Panc1 (cell line): ENCODE results near the gene MTHFSD. TPM values are rescaled to one million over a fixed set of nuclear protein-coding genes. Genes with fewer than 3 reads are reported as not detected.

Experiments used
- ATAC-seq: fragments of 200-7000 bp; cut with Tn5 transposase; 2 replicates; pipeline ENCODE4 v1.9.1; 2020; ENCODE audit warnings: mild to moderate bottlenecking, moderate library complexity
- BruUV-seq: library from RNA; stranded (reverse); fragments of 400-500 nt; replicated peaks from 2 replicates; lab custom pipeline; 2021; lab: Mats Ljungman, UMichigan
- CTCF ChIA-PET: fragments of 300-600 bp; sonication (Branson Sonifier 250); formaldehyde crosslinking; loops from one replicate; lab custom pipeline; 2022; ENCODE audit warnings: antibody characterized with exemption; lab: Charles Lee
- POLR2A ChIA-PET: fragments of 300-600 bp; sonication (Branson Sonifier 250); formaldehyde crosslinking; loops from one replicate; lab custom pipeline; 2022; ENCODE audit warnings: antibody characterized with exemption; lab: Charles Lee
- DNase-seq: peaks from one replicate; pipeline ENCODE4 v3.0.0-alpha.2; 2010; ENCODE audit warnings: low read depth, low spot score
- H3K27ac ChIP-seq: 2 replicates; pipeline ENCODE4 v1.5.1; 2011; ENCODE audit warnings: mild to moderate bottlenecking, low read length, inconsistent platforms
- H3K27me3 ChIP-seq: fragments of 200-500 bp; sonication (Bioruptor generic); 2 replicates; pipeline ENCODE4 v1.6.0; 2014; ENCODE audit warnings: low read length, inconsistent platforms; ENCODE audit not compliant: control insufficient read depth, insufficient read depth
- H3K36me3 ChIP-seq: fragments of 200-500 bp; sonication (Bioruptor generic); 2 replicates; pipeline ENCODE4 v1.5.1; 2014; ENCODE audit warnings: inconsistent platforms, mild to moderate bottlenecking, low read length, moderate library complexity; ENCODE audit not compliant: control insufficient read depth, insufficient read depth
- H3K4me1 ChIP-seq: 2 replicates; pipeline ENCODE4 v1.5.1; 2011; ENCODE audit warnings: inconsistent platforms, mild to moderate bottlenecking, low read length, moderate library complexity; ENCODE audit not compliant: control insufficient read depth, insufficient read depth
- H3K4me3 ChIP-seq, 2 experiments: 2 replicates each; pipeline ENCODE4 v1.5.1; 2011 to 2012; ENCODE audit warnings: low read depth in 2 of 2, low read length in 2 of 2, mild to moderate bottlenecking in 2 of 2, inconsistent platforms in 1 of 2, moderate library complexity in 1 of 2
- H3K9me3 ChIP-seq: fragments of 200-500 bp; sonication (Bioruptor generic); 2 replicates; pipeline ENCODE4 v1.5.1; 2014; ENCODE audit warnings: low read depth, mild to moderate bottlenecking, inconsistent platforms, low read length, moderate library complexity; ENCODE audit not compliant: control insufficient read depth, insufficient read depth
- POLR2AphosphoS5 ChIP-seq: IDR thresholded peaks from 2 replicates; pipeline ENCODE4 v1.6.1; 2012; ENCODE audit warnings: mild to moderate bottlenecking, low read depth, low read length, moderate library complexity
- SIN3A ChIP-seq: IDR thresholded peaks from 2 replicates; pipeline ENCODE4 v1.6.1; 2012; ENCODE audit warnings: low read depth, mild to moderate bottlenecking, low read length, moderate library complexity, borderline replicate concordance; ENCODE audit not compliant: insufficient read depth
- TCF7L2 ChIP-seq: IDR thresholded peaks from 2 replicates; pipeline ENCODE4 v1.6.1; 2011; ENCODE audit warnings: mild to moderate bottlenecking, low read depth, low read length, inconsistent platforms
- in situ Hi-C: cut with HindIII; loops from 2 replicates; pipeline ENCODE4 v1.10.0; 2016; ENCODE audit warnings: low sequenced_read_pairs, low pct_unique_long_range_greater_than_20kb
- intact Hi-C: fragments of 100-400 bp; cut with micrococcal nuclease; formaldehyde crosslinking; loops from one replicate; pipeline ENCODE4 v1.10.0; 2022; ENCODE audit not compliant: unreplicated experiment
- total RNA-seq: library from RNA; stranded (reverse); gene quantifications from one replicate; pipeline ENCODE4 v1.2.1, GENCODE V29; 2021; ENCODE audit not compliant: unreplicated experiment
- TF ChIP-seq, protein P1 (sequence below): fragments of 450-650 bp; IDR thresholded peaks from 2 replicates; pipeline ENCODE4 v1.5.1; 2017; ENCODE audit warnings: mild to moderate bottlenecking
- TF ChIP-seq, protein P2 (sequence below), 2 experiments: IDR thresholded peaks; 2 replicates each; pipeline ENCODE4 v1.6.1; 2011 to 2012; ENCODE audit warnings: low read depth in 2 of 2, control low read depth in 1 of 2, low read length in 1 of 2, mild to moderate bottlenecking in 1 of 2, moderate library complexity in 1 of 2; ENCODE audit not compliant: insufficient read depth in 1 of 2

MTHFSD gene
- total RNA-seq, 1 experiment from 2014 or later, result 16.5 TPM

DNA sequence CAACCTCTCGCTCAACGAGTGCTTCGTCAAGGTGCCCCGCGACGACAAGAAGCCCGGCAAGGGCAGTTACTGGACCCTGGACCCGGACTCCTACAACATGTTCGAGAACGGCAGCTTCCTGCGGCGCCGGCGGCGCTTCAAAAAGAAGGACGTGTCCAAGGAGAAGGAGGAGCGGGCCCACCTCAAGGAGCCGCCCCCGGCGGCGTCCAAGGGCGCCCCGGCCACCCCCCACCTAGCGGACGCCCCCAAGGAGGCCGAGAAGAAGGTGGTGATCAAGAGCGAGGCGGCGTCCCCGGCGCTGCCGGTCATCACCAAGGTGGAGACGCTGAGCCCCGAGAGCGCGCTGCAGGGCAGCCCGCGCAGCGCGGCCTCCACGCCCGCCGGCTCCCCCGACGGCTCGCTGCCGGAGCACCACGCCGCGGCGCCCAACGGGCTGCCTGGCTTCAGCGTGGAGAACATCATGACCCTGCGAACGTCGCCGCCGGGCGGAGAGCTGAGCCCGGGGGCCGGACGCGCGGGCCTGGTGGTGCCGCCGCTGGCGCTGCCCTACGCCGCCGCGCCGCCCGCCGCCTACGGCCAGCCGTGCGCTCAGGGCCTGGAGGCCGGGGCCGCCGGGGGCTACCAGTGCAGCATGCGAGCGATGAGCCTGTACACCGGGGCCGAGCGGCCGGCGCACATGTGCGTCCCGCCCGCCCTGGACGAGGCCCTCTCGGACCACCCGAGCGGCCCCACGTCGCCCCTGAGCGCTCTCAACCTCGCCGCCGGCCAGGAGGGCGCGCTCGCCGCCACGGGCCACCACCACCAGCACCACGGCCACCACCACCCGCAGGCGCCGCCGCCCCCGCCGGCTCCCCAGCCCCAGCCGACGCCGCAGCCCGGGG lies 12.9 kb upstream of the MTHFSD start:
- H3K4me1 ChIP-seq, result peaks cover 31% of the 10 kb centered on the region
- POLR2A ChIA-PET, result no interaction called here
- DNase-seq, result no peak
- peak; percentile 29 for ATAC-seq
- no peaks in the 10 kb centered on the region; the same call in 1 of the 2 replicates for H3K36me3 ChIP-seq
- intact Hi-C loops, result no loop called here
- BruUV-seq, result no TSS peak
- no peak for TF ChIP-seq POLR2AphosphoS5
- peak; percentile 91 for TF ChIP-seq TCF7L2
- TF ChIP-seq, protein P1, sequence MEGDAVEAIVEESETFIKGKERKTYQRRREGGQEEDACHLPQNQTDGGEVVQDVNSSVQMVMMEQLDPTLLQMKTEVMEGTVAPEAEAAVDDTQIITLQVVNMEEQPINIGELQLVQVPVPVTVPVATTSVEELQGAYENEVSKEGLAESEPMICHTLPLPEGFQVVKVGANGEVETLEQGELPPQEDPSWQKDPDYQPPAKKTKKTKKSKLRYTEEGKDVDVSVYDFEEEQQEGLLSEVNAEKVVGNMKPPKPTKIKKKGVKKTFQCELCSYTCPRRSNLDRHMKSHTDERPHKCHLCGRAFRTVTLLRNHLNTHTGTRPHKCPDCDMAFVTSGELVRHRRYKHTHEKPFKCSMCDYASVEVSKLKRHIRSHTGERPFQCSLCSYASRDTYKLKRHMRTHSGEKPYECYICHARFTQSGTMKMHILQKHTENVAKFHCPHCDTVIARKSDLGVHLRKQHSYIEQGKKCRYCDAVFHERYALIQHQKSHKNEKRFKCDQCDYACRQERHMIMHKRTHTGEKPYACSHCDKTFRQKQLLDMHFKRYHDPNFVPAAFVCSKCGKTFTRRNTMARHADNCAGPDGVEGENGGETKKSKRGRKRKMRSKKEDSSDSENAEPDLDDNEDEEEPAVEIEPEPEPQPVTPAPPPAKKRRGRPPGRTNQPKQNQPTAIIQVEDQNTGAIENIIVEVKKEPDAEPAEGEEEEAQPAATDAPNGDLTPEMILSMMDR, result peak; percentile 55
- CTCF ChIA-PET, result no interaction called here
- in situ Hi-C loops, result no loop called here
- no peaks in the 10 kb centered on the region for H3K27me3 ChIP-seq
- H3K9me3 ChIP-seq, result no peaks in the 10 kb centered on the region
- H3K27ac ChIP-seq, result peak overlapping the region; percentile 82
- H3K4me3 ChIP-seq, result peak overlapping the region; percentile 63 to 86

DNA sequence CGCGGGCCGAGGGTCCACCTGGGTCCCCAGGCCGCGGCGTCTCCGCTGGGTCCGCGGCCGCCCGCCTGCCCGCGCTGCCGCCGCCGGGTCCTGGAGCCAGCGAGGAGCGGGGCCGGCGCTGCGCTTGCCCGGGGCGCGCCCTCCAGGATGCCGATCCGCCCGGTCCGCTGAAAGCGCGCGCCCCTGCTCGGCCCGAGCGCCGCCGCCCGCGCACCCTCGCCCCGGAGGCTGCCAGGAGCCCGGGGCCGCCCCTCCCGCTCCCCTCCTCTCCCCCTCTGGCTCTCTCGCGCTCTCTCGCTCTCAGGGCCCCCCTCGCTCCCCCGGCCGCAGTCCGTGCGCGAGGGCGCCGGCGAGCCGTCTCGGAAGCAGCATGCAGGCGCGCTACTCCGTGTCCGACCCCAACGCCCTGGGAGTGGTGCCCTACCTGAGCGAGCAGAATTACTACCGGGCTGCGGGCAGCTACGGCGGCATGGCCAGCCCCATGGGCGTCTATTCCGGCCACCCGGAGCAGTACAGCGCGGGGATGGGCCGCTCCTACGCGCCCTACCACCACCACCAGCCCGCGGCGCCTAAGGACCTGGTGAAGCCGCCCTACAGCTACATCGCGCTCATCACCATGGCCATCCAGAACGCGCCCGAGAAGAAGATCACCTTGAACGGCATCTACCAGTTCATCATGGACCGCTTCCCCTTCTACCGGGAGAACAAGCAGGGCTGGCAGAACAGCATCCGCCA lies 12.1 kb upstream of the MTHFSD start:
- no peak for DNase-seq
- in situ Hi-C loops (no loop called here), intact Hi-C loops (no loop called here)
- ChIA-PET POLR2A (no interaction called here), CTCF (no interaction called here)
- Histone ChIP-seq H3K27ac (peak overlapping the region; percentile 82), H3K36me3 (no peaks in the 10 kb centered on the region; the same call in 1 of the 2 replicates), H3K9me3 (no peaks in the 10 kb centered on the region), H3K4me3 (peak overlapping the region; percentile 63 to 86), H3K4me1 (peaks cover 23% of the 10 kb centered on the region), H3K27me3 (no peaks in the 10 kb centered on the region)
- no TSS peak for BruUV-seq
- ATAC-seq, result peak; percentile 73
- TF ChIP-seq, protein P2, sequence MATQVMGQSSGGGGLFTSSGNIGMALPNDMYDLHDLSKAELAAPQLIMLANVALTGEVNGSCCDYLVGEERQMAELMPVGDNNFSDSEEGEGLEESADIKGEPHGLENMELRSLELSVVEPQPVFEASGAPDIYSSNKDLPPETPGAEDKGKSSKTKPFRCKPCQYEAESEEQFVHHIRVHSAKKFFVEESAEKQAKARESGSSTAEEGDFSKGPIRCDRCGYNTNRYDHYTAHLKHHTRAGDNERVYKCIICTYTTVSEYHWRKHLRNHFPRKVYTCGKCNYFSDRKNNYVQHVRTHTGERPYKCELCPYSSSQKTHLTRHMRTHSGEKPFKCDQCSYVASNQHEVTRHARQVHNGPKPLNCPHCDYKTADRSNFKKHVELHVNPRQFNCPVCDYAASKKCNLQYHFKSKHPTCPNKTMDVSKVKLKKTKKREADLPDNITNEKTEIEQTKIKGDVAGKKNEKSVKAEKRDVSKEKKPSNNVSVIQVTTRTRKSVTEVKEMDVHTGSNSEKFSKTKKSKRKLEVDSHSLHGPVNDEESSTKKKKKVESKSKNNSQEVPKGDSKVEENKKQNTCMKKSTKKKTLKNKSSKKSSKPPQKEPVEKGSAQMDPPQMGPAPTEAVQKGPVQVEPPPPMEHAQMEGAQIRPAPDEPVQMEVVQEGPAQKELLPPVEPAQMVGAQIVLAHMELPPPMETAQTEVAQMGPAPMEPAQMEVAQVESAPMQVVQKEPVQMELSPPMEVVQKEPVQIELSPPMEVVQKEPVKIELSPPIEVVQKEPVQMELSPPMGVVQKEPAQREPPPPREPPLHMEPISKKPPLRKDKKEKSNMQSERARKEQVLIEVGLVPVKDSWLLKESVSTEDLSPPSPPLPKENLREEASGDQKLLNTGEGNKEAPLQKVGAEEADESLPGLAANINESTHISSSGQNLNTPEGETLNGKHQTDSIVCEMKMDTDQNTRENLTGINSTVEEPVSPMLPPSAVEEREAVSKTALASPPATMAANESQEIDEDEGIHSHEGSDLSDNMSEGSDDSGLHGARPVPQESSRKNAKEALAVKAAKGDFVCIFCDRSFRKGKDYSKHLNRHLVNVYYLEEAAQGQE (IDR thresholded peaks at IDR 0.05; ENCODE audit: insufficient read depth in 1 of 2, low read depth in 2 of 2, low read length in 1 of 2), result no peak
- TF ChIP-seq SIN3A (no peak), POLR2AphosphoS5 (no peak), TCF7L2 (no peak)
- TF ChIP-seq, protein P1, result no peak
